Nephron (organoid): ENCODE measurements around the gene NCOA1.
"Not testable (repeated sequence)": the region's sequence is repeated elsewhere in the genome, so short reads cannot be mapped to it uniquely, and the experiment has no call there.

Experiments
- H3K27ac Mint-ChIP-seq, 3 experiments: 2 replicates each; pipeline ENCODE4 v1.8.0; 2020; ENCODE audit warnings: mixed read lengths in 3 of 3, mild to moderate bottlenecking in 2 of 3, moderate library complexity in 1 of 3
- H3K27me3 Mint-ChIP-seq: 2 replicates; pipeline ENCODE4 v1.8.0; 2021; ENCODE audit warnings: low read depth, mild to moderate bottlenecking, moderate library complexity, mixed read lengths
- H3K36me3 Mint-ChIP-seq: 2 replicates; pipeline ENCODE4 v1.8.0; 2020; ENCODE audit warnings: low read depth, mixed read lengths
- H3K4me1 Mint-ChIP-seq: 2 replicates; pipeline ENCODE4 v1.8.0; 2020; ENCODE audit warnings: mixed read lengths
- H3K4me3 Mint-ChIP-seq, 3 experiments: 2 replicates each; pipeline ENCODE4 v1.8.0; 2020; ENCODE audit warnings: mild to moderate bottlenecking in 3 of 3, mixed read lengths in 3 of 3, moderate library complexity in 2 of 3
- H3K9me3 Mint-ChIP-seq: 2 replicates; pipeline ENCODE4 v1.8.0; 2020; ENCODE audit warnings: mixed read lengths
- CTCF ChIP-seq, 3 experiments: fragments of 200-600 bp; sonication (generic); IDR thresholded peaks; one replicate each; pipeline ENCODE4 v1.5.0; 2021; ENCODE audit warnings: antibody characterized with exemption in 3 of 3; ENCODE audit not compliant: unreplicated experiment in 3 of 3

Gene NCOA1

GRCh38 chr2:24541621-24542020 lies 50.6 kb downstream of the NCOA1 start:
- no peak overlapping the region for H3K4me3 Mint-ChIP-seq
- no peaks in the 10 kb centered on the region for H3K27me3 Mint-ChIP-seq
- no peak for TF ChIP-seq CTCF (IDR thresholded peaks at IDR 0.05; ENCODE audit: unreplicated experiment in 3 of 3)
- peaks cover 67% of the 10 kb centered on the region for H3K36me3 Mint-ChIP-seq
- no peak overlapping the region for H3K27ac Mint-ChIP-seq
- H3K9me3 Mint-ChIP-seq, result peaks cover 63% of the 10 kb centered on the region
- no peaks in the 10 kb centered on the region for H3K4me1 Mint-ChIP-seq

GRCh38 chr2:24542269-24542872 lies 51.3 kb downstream of the NCOA1 start:
- Mint-ChIP-seq H3K27me3 (no peaks in the 10 kb centered on the region), H3K36me3 (peaks cover 66% of the 10 kb centered on the region), H3K4me1 (no peaks in the 10 kb centered on the region), H3K27ac (no peak overlapping the region), H3K9me3 (peaks cover 64% of the 10 kb centered on the region), H3K4me3 (no peak overlapping the region)
- TF ChIP-seq CTCF (IDR thresholded peaks at IDR 0.05; ENCODE audit: unreplicated experiment in 3 of 3), result no peak

- peaks cover 75% of the 10 kb centered on the region for H3K36me3 Mint-ChIP-seq
- H3K4me3 Mint-ChIP-seq, result no peak overlapping the region
- H3K27me3 Mint-ChIP-seq, result no peaks in the 10 kb centered on the region
- peaks cover 71% of the 10 kb centered on the region for H3K9me3 Mint-ChIP-seq
- no peak for TF ChIP-seq CTCF (IDR thresholded peaks at IDR 0.05; ENCODE audit: unreplicated experiment in 3 of 3)
- no peaks in the 10 kb centered on the region for H3K4me1 Mint-ChIP-seq
- H3K27ac Mint-ChIP-seq, result no peak overlapping the region
These were observed 52.2 kb downstream of the NCOA1 start for GRCh38 chr2:24543252-24543651.

GRCh38 chr2:24544456-24545115 lies 53.5 kb downstream of the NCOA1 start:
- Mint-ChIP-seq H3K9me3 (peaks cover 78% of the 10 kb centered on the region), H3K4me1 (no peaks in the 10 kb centered on the region), H3K4me3 (no peak overlapping the region), H3K36me3 (peaks cover 84% of the 10 kb centered on the region), H3K27ac (no peak overlapping the region), H3K27me3 (no peaks in the 10 kb centered on the region)
- TF ChIP-seq CTCF (IDR thresholded peaks at IDR 0.05; ENCODE audit: unreplicated experiment in 3 of 3), result no peak

- H3K4me1 Mint-ChIP-seq, result no peaks in the 10 kb centered on the region
- H3K9me3 Mint-ChIP-seq, result peaks cover 70% of the 10 kb centered on the region
- no peaks in the 10 kb centered on the region for H3K27me3 Mint-ChIP-seq
- H3K36me3 Mint-ChIP-seq, result peaks cover 78% of the 10 kb centered on the region
- no peak overlapping the region for H3K27ac Mint-ChIP-seq
- TF ChIP-seq CTCF (IDR thresholded peaks at IDR 0.05; ENCODE audit: unreplicated experiment in 3 of 3), result no peak
- no peak overlapping the region for H3K4me3 Mint-ChIP-seq
These were observed 55.6 kb downstream of the NCOA1 start for GRCh38 chr2:24546669-24547068.

GRCh38 chr2:24548058-24548457 lies 57.0 kb downstream of the NCOA1 start:
- Mint-ChIP-seq H3K27ac (no peak overlapping the region), H3K4me3 (no peak overlapping the region), H3K27me3 (no peaks in the 10 kb centered on the region), H3K9me3 (peaks cover 65% of the 10 kb centered on the region), H3K36me3 (peaks cover 73% of the 10 kb centered on the region), H3K4me1 (no peaks in the 10 kb centered on the region)
- no peak for TF ChIP-seq CTCF (IDR thresholded peaks at IDR 0.05; ENCODE audit: unreplicated experiment in 3 of 3)

GRCh38 chr2:24550301-24550700 lies 59.2 kb downstream of the NCOA1 start:
- H3K4me3 Mint-ChIP-seq, H3K4me1 Mint-ChIP-seq, H3K27ac Mint-ChIP-seq, H3K27me3 Mint-ChIP-seq: not testable (repeated sequence)
- Mint-ChIP-seq H3K36me3 (peaks cover 69% of the 10 kb centered on the region), H3K9me3 (peaks cover 58% of the 10 kb centered on the region)
